ENCODE data around the gene IPCEF1.
"Not testable (repeated sequence)": the region's sequence is repeated elsewhere in the genome, so short reads cannot be mapped to it uniquely, and the experiment has no call there.

Gene IPCEF1

DNA sequence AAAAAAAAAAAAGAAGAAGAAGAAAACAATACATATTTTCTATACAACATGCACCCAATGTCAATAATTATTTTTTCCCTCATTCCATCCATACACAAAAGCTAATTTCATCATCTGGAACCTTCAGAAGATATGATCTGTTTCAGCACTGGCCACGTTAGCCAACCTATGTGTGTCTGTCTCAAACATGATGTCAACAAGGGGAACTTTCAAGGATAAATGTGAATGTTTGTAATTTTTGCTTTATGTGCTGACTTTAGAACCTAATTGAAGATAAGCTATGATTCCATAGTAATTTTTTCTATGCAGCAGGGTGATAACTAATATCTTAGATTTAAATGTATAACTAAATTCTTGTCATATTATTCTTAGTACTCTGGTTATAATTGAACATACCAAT, 37.9 kb downstream of the IPCEF1 start:
- TF ChIP-seq ZFX (IDR thresholded peaks at IDR 0.05), result no peak
- TF ChIP-seq, protein P1, sequence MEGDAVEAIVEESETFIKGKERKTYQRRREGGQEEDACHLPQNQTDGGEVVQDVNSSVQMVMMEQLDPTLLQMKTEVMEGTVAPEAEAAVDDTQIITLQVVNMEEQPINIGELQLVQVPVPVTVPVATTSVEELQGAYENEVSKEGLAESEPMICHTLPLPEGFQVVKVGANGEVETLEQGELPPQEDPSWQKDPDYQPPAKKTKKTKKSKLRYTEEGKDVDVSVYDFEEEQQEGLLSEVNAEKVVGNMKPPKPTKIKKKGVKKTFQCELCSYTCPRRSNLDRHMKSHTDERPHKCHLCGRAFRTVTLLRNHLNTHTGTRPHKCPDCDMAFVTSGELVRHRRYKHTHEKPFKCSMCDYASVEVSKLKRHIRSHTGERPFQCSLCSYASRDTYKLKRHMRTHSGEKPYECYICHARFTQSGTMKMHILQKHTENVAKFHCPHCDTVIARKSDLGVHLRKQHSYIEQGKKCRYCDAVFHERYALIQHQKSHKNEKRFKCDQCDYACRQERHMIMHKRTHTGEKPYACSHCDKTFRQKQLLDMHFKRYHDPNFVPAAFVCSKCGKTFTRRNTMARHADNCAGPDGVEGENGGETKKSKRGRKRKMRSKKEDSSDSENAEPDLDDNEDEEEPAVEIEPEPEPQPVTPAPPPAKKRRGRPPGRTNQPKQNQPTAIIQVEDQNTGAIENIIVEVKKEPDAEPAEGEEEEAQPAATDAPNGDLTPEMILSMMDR (conservative IDR thresholded peaks at IDR 0.05), result no peak
- H3K27ac ChIP-seq, result no peak overlapping the region

DNA sequence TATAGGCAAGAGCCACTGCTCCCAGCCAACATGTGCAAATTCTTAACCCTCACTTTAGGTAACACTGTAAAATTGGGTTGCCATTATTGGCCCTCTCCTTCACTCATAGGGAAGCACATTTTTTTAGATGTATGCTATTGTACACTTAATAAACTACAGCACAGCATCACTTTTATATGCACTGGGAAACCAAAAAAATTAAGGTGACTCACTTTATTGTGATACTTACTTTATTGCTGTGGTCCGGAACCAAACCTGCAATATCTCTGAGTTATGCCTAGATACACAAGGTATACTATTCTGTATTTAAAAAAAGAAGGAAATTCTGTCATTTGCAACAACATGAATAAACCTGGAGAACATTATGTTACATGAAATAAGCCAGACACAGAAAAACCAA, 40.5 kb downstream of the IPCEF1 start:
- no peak for TF ChIP-seq ZFX (IDR thresholded peaks at IDR 0.05)
- TF ChIP-seq, protein P1 (conservative IDR thresholded peaks at IDR 0.05), result no peak
- no peak overlapping the region for H3K27ac ChIP-seq

DNA sequence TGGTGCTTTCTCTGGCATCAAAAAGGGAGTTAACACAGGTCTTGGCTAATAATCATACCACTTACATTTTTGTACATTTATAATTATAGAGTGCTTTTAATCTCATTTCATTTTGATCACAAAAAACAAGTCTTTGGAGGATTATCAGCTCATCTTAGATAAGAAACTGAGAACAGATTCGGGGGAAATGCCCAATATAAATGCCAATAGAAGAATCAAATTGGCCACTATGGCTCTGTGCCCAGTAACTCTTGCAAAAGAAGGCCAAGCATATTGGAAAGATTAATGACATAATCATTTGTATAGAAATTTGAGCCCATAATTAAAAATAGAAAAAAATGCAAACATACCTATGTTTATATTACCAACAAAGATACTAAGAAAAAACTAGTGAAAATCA, 42.5 kb downstream of the IPCEF1 start:
- no peak overlapping the region for H3K27ac ChIP-seq
- TF ChIP-seq ZFX (IDR thresholded peaks at IDR 0.05), result no peak
- TF ChIP-seq, protein P1 (conservative IDR thresholded peaks at IDR 0.05), result no peak

DNA sequence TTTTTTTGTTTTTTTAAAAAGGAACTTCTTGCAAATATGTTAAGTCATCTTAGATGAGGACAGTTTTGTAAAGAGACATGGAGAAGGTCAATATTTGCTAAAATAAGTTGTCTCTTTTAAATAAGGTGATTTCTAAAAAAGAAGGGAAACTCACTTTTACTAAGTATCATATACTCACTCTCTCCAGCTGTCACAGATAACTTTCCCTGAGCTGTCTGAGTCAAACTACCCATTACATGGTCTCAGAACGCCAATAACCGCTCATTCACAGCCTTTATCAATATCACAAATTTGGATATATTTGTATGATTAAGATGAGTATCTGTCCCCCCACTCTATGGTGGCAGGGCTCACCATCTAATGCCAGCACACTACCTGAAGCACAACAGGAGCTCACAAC, 47.6 kb downstream of the IPCEF1 start:
- TF ChIP-seq, protein P1 (conservative IDR thresholded peaks at IDR 0.05), result no peak
- no peak for TF ChIP-seq ZFX (IDR thresholded peaks at IDR 0.05)
- H3K27ac ChIP-seq, result no peak overlapping the region

DNA sequence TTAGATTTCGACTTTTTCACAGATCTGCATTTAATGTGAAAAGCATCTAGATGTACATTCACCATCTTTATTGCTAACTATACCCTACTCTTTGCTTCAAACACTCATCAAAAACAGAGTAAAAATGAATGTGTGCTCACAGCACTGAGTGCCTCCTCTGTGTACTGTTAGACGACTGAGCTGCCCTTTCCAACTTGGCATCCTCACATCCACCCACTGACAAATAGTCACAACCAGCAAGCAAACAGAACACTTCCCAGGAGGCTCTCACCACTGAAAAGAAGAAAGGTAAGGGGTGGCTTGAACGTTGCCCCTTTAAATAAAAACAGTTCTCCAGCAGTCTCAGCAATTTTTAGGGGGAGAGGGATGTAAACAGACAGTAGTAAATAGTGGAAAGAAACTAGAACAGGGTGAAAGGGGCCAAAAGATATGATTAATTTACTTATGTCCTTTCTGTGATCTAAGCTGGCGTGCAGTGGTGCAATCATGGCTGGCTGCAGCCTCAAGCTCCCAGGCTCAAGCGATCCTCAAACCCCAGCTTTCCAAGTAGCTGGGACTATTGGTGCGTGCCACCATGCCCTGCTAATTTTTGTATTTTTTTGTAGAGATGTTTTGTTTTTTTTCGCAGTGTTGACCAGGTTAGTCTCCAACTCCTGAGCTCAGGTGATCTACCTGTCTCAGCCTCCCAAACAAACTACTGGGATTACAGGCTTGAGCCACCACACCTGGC, 48.7 kb downstream of the IPCEF1 start:
- TF ChIP-seq, protein P1 (conservative IDR thresholded peaks at IDR 0.05), result no peak
- TF ChIP-seq ZFX (IDR thresholded peaks at IDR 0.05), result no peak

DNA sequence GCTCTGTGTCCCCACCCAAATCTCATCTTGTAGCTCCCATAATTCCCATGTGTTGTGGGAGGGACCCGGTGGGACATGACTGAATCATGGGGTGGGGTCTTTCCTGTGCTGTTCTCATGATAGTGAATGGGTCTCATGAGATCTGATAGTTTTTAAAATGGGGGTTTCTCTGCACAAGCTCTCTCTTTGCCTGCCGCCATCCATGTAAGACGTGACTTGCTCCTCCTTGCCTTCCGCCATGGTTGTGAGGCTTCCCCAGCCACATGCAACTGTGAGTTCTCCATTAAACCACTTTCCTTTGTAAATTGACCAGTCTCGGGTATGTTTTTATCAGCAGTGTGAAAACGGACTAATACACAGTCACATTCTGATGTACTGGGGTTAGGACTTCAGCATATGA, 49.5 kb downstream of the IPCEF1 start:
- not testable (repeated sequence) for H3K27ac ChIP-seq

More for the DNA sequence above, 48.7 kb downstream of the IPCEF1 start:
- no peak overlapping the region for H3K27ac ChIP-seq

DNA sequence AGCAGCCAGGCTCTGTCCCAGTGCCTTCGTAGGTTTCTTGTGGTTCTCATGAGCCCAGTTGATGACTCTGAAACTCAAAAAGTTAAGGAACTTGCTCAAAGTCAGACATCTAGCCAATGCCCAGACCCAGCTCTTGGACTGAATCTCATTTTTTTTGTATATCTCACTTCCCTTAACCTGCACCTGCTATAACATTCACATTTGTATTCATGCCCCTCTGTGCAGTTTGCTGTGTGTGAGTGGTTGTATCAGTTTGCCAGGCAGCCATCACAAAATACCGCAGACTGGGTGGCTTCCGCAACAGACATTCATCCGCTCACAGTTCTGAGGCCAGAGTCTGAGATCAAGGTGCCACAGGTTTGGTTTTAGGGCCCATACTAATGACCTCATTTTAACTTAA, 49.9 kb downstream of the IPCEF1 start:
- no peak for TF ChIP-seq ZFX (IDR thresholded peaks at IDR 0.05)
- TF ChIP-seq, protein P1 (conservative IDR thresholded peaks at IDR 0.05), result no peak
- no peak overlapping the region for H3K27ac ChIP-seq

DNA sequence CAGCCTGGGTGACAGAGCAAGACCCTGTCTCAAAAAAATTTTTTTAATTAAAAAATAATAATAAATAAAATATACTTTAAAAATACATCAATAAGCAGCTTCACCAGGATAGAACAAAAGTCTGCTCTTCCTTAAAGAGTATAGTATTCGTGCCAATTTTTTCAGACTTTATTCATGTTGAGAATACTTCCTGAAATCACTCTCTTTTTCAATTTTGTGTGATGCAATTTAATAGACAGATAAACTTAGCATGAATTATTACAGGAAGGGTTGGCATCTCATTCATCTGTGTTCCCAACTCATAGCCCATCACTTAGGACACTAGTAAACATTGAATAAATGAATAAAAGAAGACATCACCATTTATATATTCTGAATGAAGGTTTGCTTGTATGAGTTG, 52.4 kb downstream of the IPCEF1 start:
- H3K27ac ChIP-seq, result no peak overlapping the region
- TF ChIP-seq, protein P1 (conservative IDR thresholded peaks at IDR 0.05), result no peak

DNA sequence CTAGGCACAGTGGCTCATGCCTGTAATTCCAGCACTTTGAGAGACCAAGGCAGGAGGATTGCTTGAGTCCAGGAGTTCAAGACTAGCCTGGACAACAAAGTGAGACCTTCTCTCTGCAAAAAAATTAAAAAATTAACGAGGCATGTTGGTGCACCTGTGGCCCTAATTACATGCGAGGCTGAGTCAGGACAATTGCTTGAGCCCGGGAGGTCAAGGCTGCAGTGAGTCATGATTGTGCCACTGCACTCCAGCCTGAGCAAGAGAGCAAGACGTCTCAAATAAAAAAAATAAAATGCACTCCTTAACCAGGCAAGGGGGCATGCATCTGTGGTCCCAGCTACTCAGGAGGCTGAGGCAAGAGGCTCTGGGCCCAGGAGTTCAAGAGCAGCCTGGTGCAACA, 53.0 kb downstream of the IPCEF1 start:
- not testable (repeated sequence) for H3K27ac ChIP-seq
